LNCaP clone FGC (cell line): Measurements from ENCODE around the gene LIN28A.

Source experiments
- DNase-seq: peaks from one replicate; pipeline ENCODE4 v3.0.0-alpha.2; 2011; ENCODE audit warnings: low read depth
- H3K4me3 ChIP-seq: 2 replicates; pipeline ENCODE4 v1.5.1; 2011; ENCODE audit warnings: mild to moderate bottlenecking, low read depth, low read length, control low read depth
- TF ChIP-seq, protein P1 (sequence below): IDR thresholded peaks from 2 replicates; pipeline ENCODE4 v1.5.1; 2012; ENCODE audit warnings: mild to moderate bottlenecking; ENCODE audit not compliant: control insufficient read depth, insufficient read depth; ENCODE audit errors: extremely low read depth

The LIN28A gene

DNA sequence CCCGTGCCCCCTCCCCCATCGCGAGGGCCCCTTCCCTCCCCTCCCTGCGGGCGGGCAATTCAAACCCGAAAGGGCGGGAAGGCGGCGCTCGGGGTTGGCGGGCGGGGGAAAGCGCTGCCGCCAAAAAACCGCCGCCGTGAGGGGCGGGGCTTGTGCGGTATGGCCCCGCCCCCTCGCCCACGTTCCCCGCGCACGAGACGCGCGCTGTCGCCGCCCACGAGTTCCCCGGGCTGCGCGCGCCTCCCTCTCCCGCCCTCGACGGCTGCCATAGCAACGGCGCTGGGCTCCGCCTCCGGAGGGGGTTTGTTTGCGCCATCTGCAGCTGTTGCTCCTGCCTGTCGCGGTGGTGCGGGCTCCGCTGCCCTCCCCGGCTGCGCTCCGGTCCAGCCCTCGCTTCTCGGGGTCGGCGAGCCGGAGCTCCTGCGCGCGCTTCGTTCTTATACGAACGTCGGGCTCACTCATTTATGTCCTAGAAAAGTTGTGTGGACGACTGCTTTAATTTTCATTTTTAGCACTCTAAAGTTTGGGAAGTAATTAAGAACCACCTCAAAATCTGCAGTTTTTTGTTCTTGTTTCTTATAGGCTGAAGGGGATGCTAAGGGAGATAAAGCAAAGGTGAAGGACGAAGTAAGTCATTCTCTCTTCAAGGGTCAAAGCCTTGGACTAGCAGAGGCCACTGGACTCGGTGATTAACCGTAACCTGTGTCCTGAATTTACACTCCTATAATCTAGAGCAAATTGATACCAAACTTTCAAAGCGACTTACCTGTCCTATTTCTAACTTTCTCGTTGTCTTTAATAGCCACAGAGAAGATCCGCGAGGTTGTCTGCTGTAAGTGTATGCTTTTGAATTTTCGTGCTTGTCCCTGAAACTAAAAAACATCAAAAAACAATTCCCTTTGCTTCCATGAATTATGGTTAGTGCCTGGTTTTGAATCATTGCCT is 62.6 kb downstream of the LIN28A start:
- DNase-seq, result peak; percentile 39
- TF ChIP-seq, protein P1, sequence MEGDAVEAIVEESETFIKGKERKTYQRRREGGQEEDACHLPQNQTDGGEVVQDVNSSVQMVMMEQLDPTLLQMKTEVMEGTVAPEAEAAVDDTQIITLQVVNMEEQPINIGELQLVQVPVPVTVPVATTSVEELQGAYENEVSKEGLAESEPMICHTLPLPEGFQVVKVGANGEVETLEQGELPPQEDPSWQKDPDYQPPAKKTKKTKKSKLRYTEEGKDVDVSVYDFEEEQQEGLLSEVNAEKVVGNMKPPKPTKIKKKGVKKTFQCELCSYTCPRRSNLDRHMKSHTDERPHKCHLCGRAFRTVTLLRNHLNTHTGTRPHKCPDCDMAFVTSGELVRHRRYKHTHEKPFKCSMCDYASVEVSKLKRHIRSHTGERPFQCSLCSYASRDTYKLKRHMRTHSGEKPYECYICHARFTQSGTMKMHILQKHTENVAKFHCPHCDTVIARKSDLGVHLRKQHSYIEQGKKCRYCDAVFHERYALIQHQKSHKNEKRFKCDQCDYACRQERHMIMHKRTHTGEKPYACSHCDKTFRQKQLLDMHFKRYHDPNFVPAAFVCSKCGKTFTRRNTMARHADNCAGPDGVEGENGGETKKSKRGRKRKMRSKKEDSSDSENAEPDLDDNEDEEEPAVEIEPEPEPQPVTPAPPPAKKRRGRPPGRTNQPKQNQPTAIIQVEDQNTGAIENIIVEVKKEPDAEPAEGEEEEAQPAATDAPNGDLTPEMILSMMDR, result no peak
- peak overlapping the region; percentile 67 for H3K4me3 ChIP-seq

- no peak overlapping the region for H3K4me3 ChIP-seq
- no peak for DNase-seq
- TF ChIP-seq, protein P1, result no peak
These were observed 64.2 kb downstream of the LIN28A start for GRCh38 chr1:26474818-26475217.

DNA sequence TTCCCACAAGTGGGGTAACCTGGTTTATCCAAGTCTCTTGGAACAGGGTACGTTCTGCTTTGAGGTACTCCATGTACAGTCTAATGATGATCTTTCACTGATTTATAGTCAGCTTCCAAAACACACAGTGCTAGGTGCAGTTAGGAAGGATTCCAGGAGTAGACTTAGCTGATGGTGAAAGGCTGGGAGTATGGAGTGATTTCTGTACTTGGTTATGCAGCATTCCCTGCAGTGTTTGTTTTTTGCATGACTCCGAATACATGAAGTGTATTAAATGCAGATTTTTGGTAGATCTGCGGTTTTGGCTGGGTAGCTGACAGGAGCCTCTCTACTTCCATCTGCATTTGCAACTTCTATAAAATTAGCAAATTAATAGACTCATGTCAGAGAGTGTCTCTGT is 65.4 kb downstream of the LIN28A start:
- TF ChIP-seq, protein P1, result no peak
- H3K4me3 ChIP-seq, result no peak overlapping the region
- no peak for DNase-seq

DNA sequence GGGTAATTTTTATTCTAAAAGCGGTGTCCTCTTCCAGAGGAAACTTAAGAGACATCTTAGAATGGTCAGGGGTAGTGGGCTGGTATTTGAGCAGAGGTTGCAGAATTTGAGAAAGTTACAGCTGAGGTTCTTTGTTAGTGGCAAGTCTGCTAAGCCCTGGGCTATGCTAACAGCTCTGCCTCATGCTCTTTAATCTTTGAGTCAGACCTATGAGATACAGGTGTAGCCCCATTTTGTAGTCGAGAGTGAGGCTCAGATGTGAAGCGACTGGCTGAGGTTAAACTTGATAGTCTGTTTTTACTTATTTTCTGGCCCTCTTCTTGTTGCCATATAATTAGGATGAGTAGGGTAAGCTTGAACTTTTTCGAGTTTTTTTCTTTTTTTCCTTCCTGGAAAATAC is 66.3 kb downstream of the LIN28A start:
- TF ChIP-seq, protein P1, result no peak

DNA sequence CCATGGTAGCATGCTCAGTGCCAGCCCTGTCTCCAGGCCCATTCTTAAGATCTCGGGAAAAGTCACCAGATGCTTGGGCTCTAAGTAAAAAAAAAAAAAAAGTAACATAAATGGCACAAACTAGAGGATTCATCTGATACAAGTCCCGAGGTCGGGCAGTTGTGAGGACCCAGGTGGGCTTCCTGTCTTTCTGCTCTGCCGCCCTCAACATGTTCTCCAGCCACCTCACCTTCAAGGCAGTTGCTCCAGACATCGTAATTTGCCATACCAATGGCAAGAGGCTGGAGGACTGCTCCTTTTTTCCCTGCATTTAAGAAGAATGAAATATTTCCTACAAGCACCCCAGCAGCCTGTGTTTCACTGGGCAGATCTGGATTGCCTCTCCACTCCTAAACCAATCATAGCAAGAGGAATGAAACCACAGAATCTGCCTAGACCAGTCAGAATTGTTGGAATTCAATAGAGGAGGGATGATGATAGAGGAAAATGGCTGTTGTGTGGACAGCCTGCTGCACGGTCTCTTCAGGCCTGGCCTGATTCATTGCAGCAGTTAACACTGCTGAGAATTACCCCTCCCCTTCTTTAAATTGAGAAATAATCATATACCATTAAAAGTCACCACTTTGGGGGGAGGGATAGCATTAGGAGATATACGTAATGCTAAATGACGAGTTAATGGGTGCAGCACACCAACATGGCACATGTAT is 67.0 kb downstream of the LIN28A start:
- no peak for DNase-seq
- no peak overlapping the region for H3K4me3 ChIP-seq
- TF ChIP-seq, protein P1, result no peak

More for the DNA sequence above, 66.3 kb downstream of the LIN28A start:
- DNase-seq, result no peak
- no peak overlapping the region for H3K4me3 ChIP-seq

DNA sequence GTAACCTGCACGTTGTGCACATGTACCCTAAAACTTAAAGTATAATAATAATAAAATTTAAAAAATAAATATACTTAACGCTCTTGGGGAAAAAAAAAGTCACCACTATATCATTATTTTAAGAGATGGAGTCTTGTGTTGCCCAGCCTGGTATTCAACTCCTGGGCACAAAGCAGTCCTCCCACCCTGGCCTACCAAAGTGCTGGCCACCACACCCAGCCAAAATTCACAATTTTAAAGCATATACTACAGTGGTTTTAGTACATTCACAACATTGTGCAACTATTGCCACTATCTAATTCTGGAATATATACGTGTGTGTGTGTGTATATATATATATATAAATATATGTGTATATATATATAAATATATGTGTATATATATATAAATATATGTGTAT is 67.5 kb downstream of the LIN28A start:
- DNase-seq, result no peak
- H3K4me3 ChIP-seq, result no peak overlapping the region
- TF ChIP-seq, protein P1, result no peak
